GM13976 (cell line): ENCODE data around the gene GINS1.

Source experiments
- DNase-seq: peaks from one replicate; pipeline ENCODE4 v3.0.0; 2012; ENCODE audit warnings: low spot score
- CTCF ChIP-seq: IDR thresholded peaks from 2 replicates; pipeline ENCODE4 v1.5.1; 2012; ENCODE audit warnings: borderline replicate concordance, mild to moderate bottlenecking; ENCODE audit not compliant: insufficient read depth; ENCODE audit errors: extremely low read depth, missing control alignments, control extremely low read depth
- in situ Hi-C: fragments of 300-500 bp; cut with MboI; formaldehyde crosslinking; loops from one replicate; pipeline ENCODE4 v1.12.0; 2022; ENCODE audit warnings: low sequenced_read_pairs, mixed read lengths, inconsistent platforms; ENCODE audit not compliant: unreplicated experiment

GINS1 gene

GRCh38 chr20:25421102-25421501 is 13.6 kb downstream of the GINS1 start:
- in situ Hi-C loops: loop anchor here (25.0 kb wide), 1 partner anchor 359 kb away; the partner anchor contains the start of gene ACSS1

GRCh38 chr20:25422032-25422431 is 14.6 kb downstream of the GINS1 start:
- in situ Hi-C loops: loop anchor here (25.0 kb wide), 1 partner anchor 360 kb away; the partner anchor contains the start of gene ACSS1

More at GRCh38 chr20:25421102-25421501, 13.6 kb downstream of the GINS1 start:
- DNase-seq: no peak
- no peak for TF ChIP-seq CTCF

GRCh38 chr20:25424536-25424935 is 17.1 kb downstream of the GINS1 start:
- in situ Hi-C loops: loop anchor here (25.0 kb wide), 1 partner anchor 362 kb away; the partner anchor contains the start of gene ACSS1
- no peak for DNase-seq
- no peak for TF ChIP-seq CTCF

More at GRCh38 chr20:25422032-25422431, 14.6 kb downstream of the GINS1 start:
- no peak for TF ChIP-seq CTCF
- DNase-seq: no peak

- in situ Hi-C loops: no loop called here
- DNase-seq: no peak
- TF ChIP-seq CTCF: no peak
These were observed 29.7 kb downstream of the GINS1 start for GRCh38 chr20:25437153-25437581.

GRCh38 chr20:25439328-25439727 is 31.9 kb downstream of the GINS1 start:
- in situ Hi-C loops: no loop called here
- no peak for DNase-seq
- no peak for TF ChIP-seq CTCF

GRCh38 chr20:25444556-25444955 is 37.1 kb downstream of the GINS1 start:
- no peak for TF ChIP-seq CTCF
- in situ Hi-C loops: no loop called here
- no peak for DNase-seq

GRCh38 chr20:25447671-25448070 is 40.2 kb downstream of the GINS1 start:
- in situ Hi-C loops: no loop called here
- TF ChIP-seq CTCF: no peak
- no peak for DNase-seq
